HEK293 (cell line): ENCODE results near the gene GP2.

ENCODE experiments used
- CTCF ChIA-PET: fragments of 350-600 bp; formaldehyde crosslinking; extraction: SDS; loops from one replicate; lab custom pipeline; 2021; ENCODE audit warnings: antibody characterized with exemption; lab: Yijun Ruan, JAX
- POLR2A ChIA-PET: fragments of 300-600 bp; formaldehyde crosslinking; extraction: SDS; loops from one replicate; lab custom pipeline; 2020; ENCODE audit warnings: antibody characterized with exemption, inconsistent platforms; lab: Yijun Ruan, JAX
- H3K27ac ChIP-seq: fragments of 200-500 bp; sonication (Bioruptor generic); 2 replicates; pipeline ENCODE4 v1.5.1; 2014; ENCODE audit warnings: low read depth, low read length, control low read depth, inconsistent platforms; ENCODE audit errors: extremely low read depth
- H3K36me3 ChIP-seq, 2 experiments: fragments of 200-500 bp in 1 of 2; sonication (Bioruptor generic) in 1 of 2; 1 replicate in 1 of 2; 2 replicates in 1 of 2; pipeline ENCODE4 v1.5.1; 2014 to 2017; ENCODE audit warnings: inconsistent platforms in 2 of 2, low read length in 2 of 2; ENCODE audit not compliant: control insufficient read depth in 2 of 2, insufficient read depth in 1 of 2
- H3K4me1 ChIP-seq: fragments of 200-500 bp; sonication (Bioruptor generic); 2 replicates; pipeline ENCODE4 v1.5.1; 2014; ENCODE audit warnings: mild to moderate bottlenecking, low read length, inconsistent platforms; ENCODE audit not compliant: control insufficient read depth, insufficient read depth
- H3K4me3 ChIP-seq: 2 replicates; pipeline ENCODE4 v1.5.1; 2011; ENCODE audit warnings: low read depth, mild to moderate bottlenecking, control low read depth, low read length, moderate library complexity
- H3K9me3 ChIP-seq: fragments of 200-500 bp; sonication (Bioruptor generic); 2 replicates; pipeline ENCODE4 v1.5.1; 2014; ENCODE audit warnings: low read depth, low read length, inconsistent platforms; ENCODE audit not compliant: control insufficient read depth, insufficient read depth
- BCL11A ChIP-seq: fragments of 450-650 bp; formaldehyde crosslinking; IDR thresholded peaks from 2 replicates; pipeline ENCODE4 v1.5.1; 2016; ENCODE audit warnings: low read depth, missing biosample characterization, missing genetic modification characterization
- PRDM10 ChIP-seq: fragments of 450-650 bp; formaldehyde crosslinking; IDR thresholded peaks from 2 replicates; pipeline ENCODE4 v1.5.1; 2016; ENCODE audit warnings: missing biosample characterization, missing genetic modification characterization
- PRDM2 ChIP-seq: fragments of 450-650 bp; formaldehyde crosslinking; IDR thresholded peaks from 2 replicates; pipeline ENCODE4 v1.5.1; 2016; ENCODE audit warnings: missing biosample characterization, missing genetic modification characterization, borderline replicate concordance
- SP2 ChIP-seq: fragments of 450-650 bp; formaldehyde crosslinking; IDR thresholded peaks from 2 replicates; pipeline ENCODE4 v1.5.1; 2016; ENCODE audit warnings: missing biosample characterization, missing genetic modification characterization
- ZNF239 ChIP-seq: fragments of 450-650 bp; formaldehyde crosslinking; IDR thresholded peaks from 2 replicates; pipeline ENCODE4 v1.5.1; 2016; ENCODE audit warnings: missing biosample characterization, missing genetic modification characterization
- ZNF248 ChIP-seq: fragments of 450-650 bp; formaldehyde crosslinking; IDR thresholded peaks from 2 replicates; pipeline ENCODE4 v1.5.1; 2017; ENCODE audit warnings: missing biosample characterization, missing genetic modification characterization
- ZNF280C ChIP-seq: fragments of 450-650 bp; formaldehyde crosslinking; IDR thresholded peaks from 2 replicates; pipeline ENCODE4 v1.5.1; 2016; ENCODE audit warnings: missing biosample characterization, missing genetic modification characterization
- ZNF341 ChIP-seq: fragments of 450-650 bp; formaldehyde crosslinking; IDR thresholded peaks from 2 replicates; pipeline ENCODE4; 2016; ENCODE audit warnings: low read depth, missing biosample characterization, missing genetic modification characterization
- ZNF350 ChIP-seq: fragments of 450-650 bp; formaldehyde crosslinking; IDR thresholded peaks from 2 replicates; pipeline ENCODE4 v1.5.0; 2017; ENCODE audit warnings: missing biosample characterization, mild to moderate bottlenecking, missing genetic modification characterization
- ZNF404 ChIP-seq: fragments of 450-650 bp; formaldehyde crosslinking; IDR thresholded peaks from 2 replicates; pipeline ENCODE4 v1.5.1; 2017; ENCODE audit warnings: missing biosample characterization, missing genetic modification characterization
- ZNF426 ChIP-seq: fragments of 450-650 bp; formaldehyde crosslinking; IDR thresholded peaks from 2 replicates; pipeline ENCODE4 v1.5.1; 2017; ENCODE audit warnings: missing biosample characterization, missing genetic modification characterization, mild to moderate bottlenecking, inconsistent platforms, moderate library complexity
- ZNF501 ChIP-seq: fragments of 450-650 bp; formaldehyde crosslinking; IDR thresholded peaks from 2 replicates; pipeline ENCODE4 v1.5.1; 2016; ENCODE audit warnings: missing biosample characterization, missing genetic modification characterization
- ZNF585B ChIP-seq: fragments of 450-650 bp; formaldehyde crosslinking; IDR thresholded peaks from 2 replicates; pipeline ENCODE4 v1.5.1; 2016; ENCODE audit warnings: missing biosample characterization, missing genetic modification characterization
- TF ChIP-seq, protein P1 (sequence below): fragments of 450-650 bp; IDR thresholded peaks from 2 replicates; pipeline ENCODE4 v1.5.1; 2018; ENCODE audit warnings: missing biosample characterization, mild to moderate bottlenecking, missing genetic modification characterization
- TF ChIP-seq, protein P2 (sequence below): fragments of 450-650 bp; formaldehyde crosslinking; IDR thresholded peaks from 2 replicates; pipeline ENCODE4 v1.5.1; 2016; ENCODE audit warnings: missing biosample characterization, missing genetic modification characterization, low read depth
- TF ChIP-seq, protein P3 (sequence below): fragments of 450-650 bp; formaldehyde crosslinking; IDR thresholded peaks from 2 replicates; pipeline ENCODE4 v1.5.1; 2017; ENCODE audit warnings: missing biosample characterization, missing genetic modification characterization

The GP2 gene

DNA sequence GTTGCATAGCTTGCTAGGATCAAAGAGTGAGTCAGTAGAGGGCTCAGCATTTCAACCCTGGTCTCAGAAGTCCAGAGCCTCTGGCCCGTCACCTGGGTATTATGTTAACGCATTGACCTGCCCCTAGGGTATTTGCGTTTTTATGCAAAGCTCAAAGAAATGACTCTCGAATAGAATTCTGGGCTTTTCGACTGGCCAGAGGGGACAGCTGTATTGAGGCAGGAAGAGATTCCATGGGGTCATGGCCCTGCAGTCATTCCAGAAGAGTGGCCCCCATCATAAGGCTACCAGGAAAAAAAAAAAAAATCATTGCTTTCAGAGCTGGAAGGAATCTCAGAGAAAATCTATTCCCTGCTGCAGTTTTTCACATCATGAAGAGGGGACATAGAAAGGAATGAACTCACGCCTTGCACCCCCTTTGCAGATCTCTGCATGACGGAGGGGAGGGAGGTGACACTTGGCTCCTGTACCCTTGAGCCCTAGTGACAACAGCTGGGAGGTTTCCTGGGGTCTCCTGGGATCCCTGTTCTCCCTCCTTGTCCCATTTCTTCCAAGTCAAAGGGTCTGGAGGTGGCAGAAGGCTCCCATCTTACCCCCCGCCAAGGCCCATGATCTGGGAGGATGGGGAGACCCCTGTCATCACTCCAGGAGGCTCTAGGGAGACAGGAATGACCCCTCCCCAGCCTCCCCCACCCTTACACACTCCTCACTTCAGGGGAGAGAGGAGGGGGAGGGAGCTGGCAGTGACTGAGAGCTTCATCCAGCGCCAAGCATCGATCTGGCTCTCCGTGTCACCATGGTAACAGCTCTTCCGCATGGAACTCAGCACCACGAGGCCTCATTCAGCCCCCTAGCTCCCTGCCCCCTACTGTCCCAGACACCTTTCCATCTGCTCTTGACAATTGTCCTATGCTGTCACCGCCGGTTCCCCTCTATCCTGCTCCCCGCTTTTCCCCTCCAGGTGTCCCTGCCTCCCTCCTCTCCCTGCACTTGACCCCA, 35.8 kb downstream of the GP2 start (continued):
- TF ChIP-seq SP2 (tag by site-specific recombination) (no peak), PRDM10 (no peak), ZNF239 (tag by site-specific recombination) (no peak), ZNF350 (tag by site-specific recombination) (no peak), BCL11A (tag by site-specific recombination) (no peak), ZNF426 (tag by site-specific recombination) (no peak)
- TF ChIP-seq, protein P1, sequence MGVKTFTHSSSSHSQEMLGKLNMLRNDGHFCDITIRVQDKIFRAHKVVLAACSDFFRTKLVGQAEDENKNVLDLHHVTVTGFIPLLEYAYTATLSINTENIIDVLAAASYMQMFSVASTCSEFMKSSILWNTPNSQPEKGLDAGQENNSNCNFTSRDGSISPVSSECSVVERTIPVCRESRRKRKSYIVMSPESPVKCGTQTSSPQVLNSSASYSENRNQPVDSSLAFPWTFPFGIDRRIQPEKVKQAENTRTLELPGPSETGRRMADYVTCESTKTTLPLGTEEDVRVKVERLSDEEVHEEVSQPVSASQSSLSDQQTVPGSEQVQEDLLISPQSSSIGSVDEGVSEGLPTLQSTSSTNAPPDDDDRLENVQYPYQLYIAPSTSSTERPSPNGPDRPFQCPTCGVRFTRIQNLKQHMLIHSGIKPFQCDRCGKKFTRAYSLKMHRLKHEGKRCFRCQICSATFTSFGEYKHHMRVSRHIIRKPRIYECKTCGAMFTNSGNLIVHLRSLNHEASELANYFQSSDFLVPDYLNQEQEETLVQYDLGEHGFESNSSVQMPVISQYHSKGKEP (tag by site-specific recombination) = no peak
- TF ChIP-seq, protein P2, sequence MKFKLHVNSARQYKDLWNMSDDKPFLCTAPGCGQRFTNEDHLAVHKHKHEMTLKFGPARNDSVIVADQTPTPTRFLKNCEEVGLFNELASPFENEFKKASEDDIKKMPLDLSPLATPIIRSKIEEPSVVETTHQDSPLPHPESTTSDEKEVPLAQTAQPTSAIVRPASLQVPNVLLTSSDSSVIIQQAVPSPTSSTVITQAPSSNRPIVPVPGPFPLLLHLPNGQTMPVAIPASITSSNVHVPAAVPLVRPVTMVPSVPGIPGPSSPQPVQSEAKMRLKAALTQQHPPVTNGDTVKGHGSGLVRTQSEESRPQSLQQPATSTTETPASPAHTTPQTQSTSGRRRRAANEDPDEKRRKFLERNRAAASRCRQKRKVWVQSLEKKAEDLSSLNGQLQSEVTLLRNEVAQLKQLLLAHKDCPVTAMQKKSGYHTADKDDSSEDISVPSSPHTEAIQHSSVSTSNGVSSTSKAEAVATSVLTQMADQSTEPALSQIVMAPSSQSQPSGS (tag by site-specific recombination) = no peak

DNA sequence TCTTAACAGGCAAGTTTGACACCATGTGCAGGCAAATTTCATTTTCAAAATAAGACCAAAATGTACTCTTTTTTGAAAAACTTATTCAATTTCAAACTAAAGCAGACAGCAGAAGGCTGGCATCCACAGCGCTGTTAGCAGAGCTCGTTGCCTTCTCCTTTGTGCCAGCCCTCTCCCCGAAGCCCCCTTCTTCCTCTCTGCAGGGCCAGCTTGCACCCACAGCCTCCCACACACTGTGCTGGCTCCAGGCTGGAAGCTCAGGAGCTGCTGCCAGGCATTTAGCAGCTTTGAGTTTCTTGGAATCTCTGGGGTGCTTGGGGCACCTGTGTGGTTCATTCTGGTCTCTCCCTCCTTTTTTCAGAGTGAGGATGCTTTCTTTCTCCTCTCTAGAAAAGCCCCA, 37.7 kb downstream of the GP2 start:
- H3K4me1 ChIP-seq = no peaks in the 10 kb centered on the region
- TF ChIP-seq ZNF501 (tag by site-specific recombination) (no peak), ZNF341 (tag by site-specific recombination) (no peak), ZNF280C (tag by site-specific recombination) (no peak), ZNF239 (tag by site-specific recombination) (no peak), ZNF585B (no peak), PRDM2 (tag by site-specific recombination) (no peak), ZNF404 (tag by site-specific recombination) (no peak), ZNF248 (tag by site-specific recombination) (no peak)
- TF ChIP-seq, protein P3, sequence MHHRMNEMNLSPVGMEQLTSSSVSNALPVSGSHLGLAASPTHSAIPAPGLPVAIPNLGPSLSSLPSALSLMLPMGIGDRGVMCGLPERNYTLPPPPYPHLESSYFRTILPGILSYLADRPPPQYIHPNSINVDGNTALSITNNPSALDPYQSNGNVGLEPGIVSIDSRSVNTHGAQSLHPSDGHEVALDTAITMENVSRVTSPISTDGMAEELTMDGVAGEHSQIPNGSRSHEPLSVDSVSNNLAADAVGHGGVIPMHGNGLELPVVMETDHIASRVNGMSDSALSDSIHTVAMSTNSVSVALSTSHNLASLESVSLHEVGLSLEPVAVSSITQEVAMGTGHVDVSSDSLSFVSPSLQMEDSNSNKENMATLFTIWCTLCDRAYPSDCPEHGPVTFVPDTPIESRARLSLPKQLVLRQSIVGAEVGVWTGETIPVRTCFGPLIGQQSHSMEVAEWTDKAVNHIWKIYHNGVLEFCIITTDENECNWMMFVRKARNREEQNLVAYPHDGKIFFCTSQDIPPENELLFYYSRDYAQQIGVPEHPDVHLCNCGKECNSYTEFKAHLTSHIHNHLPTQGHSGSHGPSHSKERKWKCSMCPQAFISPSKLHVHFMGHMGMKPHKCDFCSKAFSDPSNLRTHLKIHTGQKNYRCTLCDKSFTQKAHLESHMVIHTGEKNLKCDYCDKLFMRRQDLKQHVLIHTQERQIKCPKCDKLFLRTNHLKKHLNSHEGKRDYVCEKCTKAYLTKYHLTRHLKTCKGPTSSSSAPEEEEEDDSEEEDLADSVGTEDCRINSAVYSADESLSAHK = no peak
- H3K4me3 ChIP-seq = no peak overlapping the region
- ChIA-PET POLR2A (no interaction called here), CTCF (interaction anchor here (1.5 to 2.8 kb wide), 2 partner anchors 11 to 382 kb away, joined by 4 to 12 read pairs; no protein-coding TSS in a partner anchor)
- H3K27ac ChIP-seq = no peak overlapping the region
- H3K9me3 ChIP-seq = no peaks in the 10 kb centered on the region
- no peaks in the 10 kb centered on the region for H3K36me3 ChIP-seq
